Mesodermal cell (in vitro differentiated cells): ENCODE results near the gene LIN7C.

Experiments used
- H3K27ac ChIP-seq: 2 replicates; pipeline ENCODE4 v1.7.0; 2013; ENCODE audit warnings: mild to moderate bottlenecking, low read depth, low read length, moderate library complexity; ENCODE audit not compliant: severe bottlenecking
- H3K36me3 ChIP-seq: 2 replicates; pipeline ENCODE4 v1.7.1; 2013; ENCODE audit warnings: mild to moderate bottlenecking, low read length, moderate library complexity; ENCODE audit not compliant: control insufficient read depth, insufficient read depth
- H3K4me1 ChIP-seq: one replicate; pipeline ENCODE4 v1.7.1; 2013; ENCODE audit warnings: mild to moderate bottlenecking, low read length; ENCODE audit not compliant: insufficient read depth, control insufficient read depth, poor library complexity, severe bottlenecking
- H3K4me3 ChIP-seq: 2 replicates; pipeline ENCODE4 v1.7.0; 2013; ENCODE audit warnings: low read length, control low read depth, mild to moderate bottlenecking; ENCODE audit not compliant: insufficient read depth, poor library complexity, severe bottlenecking; ENCODE audit errors: extremely low read depth
- H3K9me3 ChIP-seq: 2 replicates; pipeline ENCODE4 v1.7.1; 2013; ENCODE audit warnings: mild to moderate bottlenecking, low read length, moderate library complexity; ENCODE audit not compliant: control insufficient read depth
- WGBS, 2 experiments: methylation state at CpG; one replicate each; pipeline ENCODE4 v1.1.5; 2013; ENCODE audit warnings: missing lambda C conversion rate in 2 of 2; ENCODE audit not compliant: insufficient coverage in 2 of 2; 5-methylcytosine and 5-hydroxymethylcytosine counted together

The LIN7C gene

DNA sequence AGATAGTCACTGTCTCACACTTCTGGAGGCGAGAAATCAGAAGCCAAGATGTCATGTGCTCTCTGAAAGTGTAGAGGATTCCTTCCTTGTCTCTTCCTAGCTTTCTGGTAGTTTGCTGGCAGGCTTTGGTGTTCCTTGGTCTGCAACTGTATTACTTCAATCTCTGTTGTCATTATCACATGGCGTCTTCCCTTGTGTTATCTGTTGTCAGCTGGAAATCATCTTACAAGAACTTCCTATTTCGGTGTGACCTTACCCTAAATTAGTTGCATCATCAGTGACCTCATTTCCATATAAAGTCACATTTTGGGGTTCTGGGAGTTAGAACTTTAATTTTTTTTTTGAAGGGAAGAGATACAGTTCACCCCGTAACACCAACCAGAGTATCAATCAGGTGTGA is 3.3 kb upstream of the LIN7C start:
- WGBS, 2 experiments, result 86 to 100% methylated on average over 2 of the region's 4 CpGs
- no peak overlapping the region for H3K27ac ChIP-seq
- H3K4me1 ChIP-seq, result no peaks in the 10 kb centered on the region
- H3K36me3 ChIP-seq, result no peaks in the 10 kb centered on the region
- H3K9me3 ChIP-seq, result peaks cover 2% of the 10 kb centered on the region
- H3K4me3 ChIP-seq, result no peak overlapping the region

DNA sequence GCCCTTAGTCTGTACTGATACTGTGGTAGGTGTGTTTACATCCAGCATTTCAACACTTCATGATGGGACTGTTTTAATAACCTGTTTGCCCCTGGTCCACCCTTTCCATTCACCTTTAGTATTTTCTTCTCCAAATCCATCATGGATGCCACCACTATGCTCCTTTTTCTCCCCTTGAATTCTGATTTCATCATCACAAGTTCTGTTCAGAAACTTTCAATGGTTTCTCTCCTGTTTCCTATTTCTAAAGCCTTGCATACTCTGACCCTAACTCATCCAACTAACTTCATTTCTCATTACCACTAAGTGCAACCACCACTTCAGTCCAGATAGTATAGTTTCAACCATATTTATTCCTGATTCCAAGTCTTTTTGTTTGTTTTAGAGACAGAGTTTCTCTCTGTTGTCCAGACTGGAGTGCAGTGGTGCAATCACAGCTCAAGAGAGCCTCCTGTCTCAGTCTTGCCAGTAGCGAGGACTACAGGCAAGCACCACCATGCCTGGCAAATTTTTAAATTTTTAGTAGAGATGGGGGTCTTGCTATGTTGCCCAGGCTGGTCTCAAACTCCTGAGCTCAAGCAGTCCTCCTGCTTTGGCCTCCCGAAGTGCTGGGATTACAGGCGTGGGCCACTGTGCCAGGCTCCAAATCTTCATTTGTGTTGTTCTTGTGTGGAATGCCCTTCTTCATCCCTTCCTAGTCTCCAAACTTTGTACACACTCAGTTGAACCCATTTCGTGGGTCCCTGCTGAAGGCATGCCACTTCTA is 1.2 kb upstream of the LIN7C start:
- Histone ChIP-seq H3K4me3 (peak overlapping the region; percentile 85), H3K9me3 (no peaks in the 10 kb centered on the region), H3K27ac (no peak overlapping the region), H3K36me3 (peaks cover 9% of the 10 kb centered on the region), H3K4me1 (no peaks in the 10 kb centered on the region)
- 83 to 100% methylated on average over 2 of the region's 4 CpGs for WGBS, 2 experiments

GRCh38 chr11:27505781-27506180 is 788 bp downstream of the LIN7C start:
- no peaks in the 10 kb centered on the region for H3K9me3 ChIP-seq
- peaks cover 22% of the 10 kb centered on the region for H3K36me3 ChIP-seq
- H3K4me3 ChIP-seq, result peak overlapping the region; percentile 85
- peak overlapping the region; percentile 95 for H3K27ac ChIP-seq
- no peaks in the 10 kb centered on the region for H3K4me1 ChIP-seq
- 0% methylated on average over 1 of the region's 5 CpGs for WGBS, 2 experiments

- H3K4me1 ChIP-seq, result no peaks in the 10 kb centered on the region
- no peak overlapping the region for H3K27ac ChIP-seq
- no peaks in the 10 kb centered on the region for H3K9me3 ChIP-seq
- no peak overlapping the region for H3K4me3 ChIP-seq
- 100% methylated on average over 1 of the region's 2 CpGs; no CpG with 5 or more reads in 1 of the 2 experiments for WGBS, 2 experiments
- H3K36me3 ChIP-seq, result peaks cover 31% of the 10 kb centered on the region
These were observed 2.4 kb downstream of the LIN7C start for GRCh38 chr11:27504205-27504604.

DNA sequence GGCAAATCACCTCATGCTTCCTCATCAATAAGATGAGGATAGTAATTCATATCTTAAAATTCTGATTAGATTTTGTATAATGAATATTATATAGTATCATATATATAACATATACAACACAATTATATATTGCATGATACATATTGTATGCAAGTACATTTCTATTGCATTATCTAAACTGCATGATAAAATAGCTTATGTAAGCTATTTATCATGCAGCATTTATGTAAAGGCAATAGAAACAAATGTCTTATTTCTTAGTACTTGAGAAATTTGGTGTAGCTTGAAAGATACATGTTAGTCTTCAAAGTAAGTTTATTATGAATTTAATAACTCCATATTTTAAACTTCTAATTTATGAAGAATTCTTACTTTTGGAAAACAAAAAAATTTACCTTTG is 5.5 kb downstream of the LIN7C start:
- peaks cover 42% of the 10 kb centered on the region for H3K36me3 ChIP-seq

DNA sequence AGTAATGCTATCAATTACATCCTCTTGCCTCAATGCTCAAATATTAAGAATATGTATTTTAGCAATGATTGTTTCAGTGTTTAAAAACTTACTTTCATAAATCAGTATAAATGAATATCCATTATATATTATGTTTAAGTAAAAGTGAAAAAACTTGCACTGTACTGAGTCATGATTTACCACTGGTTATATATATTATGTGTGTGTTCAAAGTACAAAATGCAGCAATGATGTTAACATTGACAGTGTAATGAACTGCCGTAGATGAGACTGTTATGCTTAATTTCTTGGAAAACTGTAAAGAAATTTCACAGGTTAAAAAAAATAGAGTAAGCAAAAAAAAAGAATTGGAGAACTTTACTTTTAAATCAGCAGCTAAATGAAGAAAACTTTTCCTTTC is 8.7 kb downstream of the LIN7C start:
- H3K36me3 ChIP-seq, result peaks cover 52% of the 10 kb centered on the region
- no peak overlapping the region for H3K4me3 ChIP-seq
- H3K27ac ChIP-seq, result no peak overlapping the region
- H3K4me1 ChIP-seq, result no peaks in the 10 kb centered on the region
- WGBS, 2 experiments, result no CpG with 5 or more reads among the region's 1 CpG
- H3K9me3 ChIP-seq, result no peaks in the 10 kb centered on the region

More for the DNA sequence above, 5.5 kb downstream of the LIN7C start:
- H3K9me3 ChIP-seq, result no peaks in the 10 kb centered on the region
- H3K4me1 ChIP-seq, result no peaks in the 10 kb centered on the region
- H3K27ac ChIP-seq, result no peak overlapping the region
- no peak overlapping the region for H3K4me3 ChIP-seq

- Histone ChIP-seq H3K9me3 (no peaks in the 10 kb centered on the region), H3K27ac (no peak overlapping the region), H3K4me1 (no peaks in the 10 kb centered on the region), H3K36me3 (peaks cover 52% of the 10 kb centered on the region), H3K4me3 (no peak overlapping the region)
These were observed 9.2 kb downstream of the LIN7C start for GRCh38 chr11:27497284-27497866.

- H3K27ac ChIP-seq, result no peak overlapping the region
- H3K9me3 ChIP-seq, result no peaks in the 10 kb centered on the region
- no peaks in the 10 kb centered on the region for H3K4me1 ChIP-seq
- peaks cover 54% of the 10 kb centered on the region for H3K36me3 ChIP-seq
- H3K4me3 ChIP-seq, result no peak overlapping the region
- WGBS, 2 experiments, result no CpG with 5 or more reads among the region's 1 CpG
These were observed 10.1 kb downstream of the LIN7C start for GRCh38 chr11:27496461-27496860.

DNA sequence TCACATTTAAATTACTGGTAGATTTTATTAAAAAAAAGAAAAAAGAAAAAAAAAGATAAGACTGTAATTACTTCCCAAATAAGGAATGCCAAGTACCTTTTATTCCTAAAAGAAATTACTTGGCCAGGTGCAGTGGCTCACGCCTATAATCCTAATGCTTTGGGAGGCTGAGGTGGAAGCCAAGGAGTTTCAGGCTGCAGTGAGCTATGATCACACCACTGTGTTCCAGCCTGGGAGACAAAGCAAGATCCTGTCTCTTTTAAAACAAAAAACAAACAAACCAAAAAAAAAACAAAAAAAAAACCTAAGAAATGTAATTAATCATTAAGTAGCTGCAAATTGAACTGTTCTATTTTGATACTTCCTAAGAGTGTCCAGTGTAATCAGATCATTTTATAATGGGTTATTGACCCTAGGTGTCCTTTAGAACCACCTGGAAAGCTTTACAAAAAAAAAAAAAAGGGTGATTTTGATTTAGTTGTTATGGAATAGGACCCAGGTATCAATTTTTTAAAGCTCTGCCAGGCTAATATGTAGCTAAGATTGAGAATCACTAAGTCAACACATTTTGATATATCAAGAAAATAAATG is 10.8 kb downstream of the LIN7C start:
- H3K36me3 ChIP-seq, result peaks cover 59% of the 10 kb centered on the region
- H3K9me3 ChIP-seq, result no peaks in the 10 kb centered on the region
- WGBS, 2 experiments, result no CpG with 5 or more reads among the region's 1 CpG
- H3K4me3 ChIP-seq, result no peak overlapping the region
- no peak overlapping the region for H3K27ac ChIP-seq
- no peaks in the 10 kb centered on the region for H3K4me1 ChIP-seq

GRCh38 chr11:27489092-27489491 is 17.5 kb downstream of the LIN7C start:
- no peak overlapping the region for H3K4me3 ChIP-seq
- peaks cover 46% of the 10 kb centered on the region for H3K36me3 ChIP-seq

GRCh38 chr11:27487706-27488105 is 18.9 kb downstream of the LIN7C start:
- 88 to 90% methylated on average over 4 to 5 of the region's 6 CpGs for WGBS, 2 experiments
- H3K36me3 ChIP-seq, result peaks cover 39% of the 10 kb centered on the region

More at GRCh38 chr11:27489092-27489491, 17.5 kb downstream of the LIN7C start:
- no peaks in the 10 kb centered on the region for H3K9me3 ChIP-seq
- no peaks in the 10 kb centered on the region for H3K4me1 ChIP-seq
- H3K27ac ChIP-seq, result no peak overlapping the region
- 77 to 79% methylated on average over 2 to 4 of the region's 5 CpGs for WGBS, 2 experiments

More at GRCh38 chr11:27487706-27488105, 18.9 kb downstream of the LIN7C start:
- Histone ChIP-seq H3K4me3 (no peak overlapping the region), H3K4me1 (no peaks in the 10 kb centered on the region), H3K27ac (no peak overlapping the region), H3K9me3 (no peaks in the 10 kb centered on the region)
